ENCODE measurements around the gene NFKBIE. TPM values are rescaled to one million over a fixed set of nuclear protein-coding genes. Genes with fewer than 3 reads are reported as not detected.

NFKBIE gene
- total and polyA plus RNA-seq, 2 of the 13 experiments (the other 11 are each of a cell fraction or from before 2014, with no cell fraction given): 6.7 to 14.5 TPM

- TF ChIP-seq POLR2G (IDR thresholded peaks at IDR 0.05; ENCODE audit: low read depth, low read length) (peak; percentile 73), TBX3 (IDR thresholded peaks at IDR 0.05; ENCODE audit: borderline replicate concordance) (no peak), ZNF710 (CRISPR knock-in tag; IDR thresholded peaks at IDR 0.05; ENCODE audit: borderline replicate concordance) (0 out of 2 replicates have a peak, but pooled peaks have one; percentile 47), MIER3 (CRISPR knock-in tag; IDR thresholded peaks at IDR 0.05; ENCODE audit: borderline replicate concordance) (no peak), ZNF274 (CRISPR knock-in tag; IDR thresholded peaks at IDR 0.05) (no peak), ESRRA (CRISPR knock-in tag; IDR thresholded peaks at IDR 0.05; ENCODE audit: low read depth) (no peak), PAWR (CRISPR knock-in tag; IDR thresholded peaks at IDR 0.05; ENCODE audit: borderline replicate concordance) (no peak), CENPBD1 (CRISPR knock-in tag; IDR thresholded peaks at IDR 0.05; ENCODE audit: borderline replicate concordance, low read depth) (no peak), ZNF333 (CRISPR knock-in tag; IDR thresholded peaks at IDR 0.05; ENCODE audit: borderline replicate concordance) (no peak), LCORL (IDR thresholded peaks at IDR 0.05) (no peak), LCORL (CRISPR knock-in tag; IDR thresholded peaks at IDR 0.05) (no peak), ARNTL (CRISPR knock-in tag; IDR thresholded peaks at IDR 0.05) (no peak), ZNF597 (CRISPR knock-in tag; IDR thresholded peaks at IDR 0.05) (no peak), HNRNPH1 (optimal IDR thresholded peaks at IDR 0.05; ENCODE audit: low read depth, low read length) (peak; percentile 69), ZNF24 (IDR thresholded peaks at IDR 0.05) (no peak), AKAP8 (CRISPR knock-in tag; IDR thresholded peaks at IDR 0.05) (peak; percentile 42; the same call in 1 of the 2 replicates), NCOA2 (CRISPR knock-in tag; IDR thresholded peaks at IDR 0.05) (no peak), REST (IDR thresholded peaks at IDR 0.05; ENCODE audit: borderline replicate concordance in 1 of 2, low read depth in 1 of 2, low read length in 2 of 2) (no peak), CEBPB (IDR thresholded peaks at IDR 0.05; ENCODE audit: borderline replicate concordance, low read depth, low read length) (no peak), RFX3 (CRISPR knock-in tag; IDR thresholded peaks at IDR 0.05) (no peak), GPN1 (CRISPR knock-in tag; IDR thresholded peaks at IDR 0.05; ENCODE audit: borderline replicate concordance) (no peak), MAFF (IDR thresholded peaks at IDR 0.05; ENCODE audit: low read depth, low read length) (no peak), KAT2B (IDR thresholded peaks at IDR 0.05; ENCODE audit: borderline replicate concordance, low read depth, low read length) (no peak), ISL2 (CRISPR knock-in tag; IDR thresholded peaks at IDR 0.05) (0 out of 2 replicates have a peak, but pooled peaks have one; percentile 14)
Observed at GRCh38 chr6:44254191-44255104, 10.9 kb downstream of the NFKBIE start (continued).

All from HepG2 (cell line).